GM12872 (cell line): ENCODE measurements around the gene INHBA.

Experiments
- TF ChIP-seq, protein P1 (sequence below): IDR thresholded peaks from 3 replicates; pipeline ENCODE4 v1.5.1; 2011; ENCODE audit warnings: low read depth, mild to moderate bottlenecking, low read length, moderate library complexity; ENCODE audit not compliant: insufficient read depth

Gene INHBA

DNA sequence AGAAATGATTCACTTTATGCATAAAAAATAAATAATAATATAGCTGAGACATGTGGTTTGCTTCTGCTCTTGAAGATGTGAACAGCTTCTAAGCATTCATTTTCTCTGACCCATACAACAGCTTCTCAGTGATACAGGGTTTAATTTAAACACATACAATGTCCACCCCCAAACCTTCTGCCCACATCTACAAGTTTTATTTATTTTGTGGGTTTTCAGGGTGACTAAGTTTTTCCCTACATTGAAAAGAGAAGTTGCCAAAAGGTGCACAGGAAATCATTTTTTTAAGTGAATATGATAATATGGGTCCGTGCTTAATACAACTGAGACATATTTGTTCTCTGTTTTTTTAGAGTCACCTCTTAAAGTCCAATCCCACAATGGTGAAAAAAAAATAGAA is 17.2 kb downstream of the INHBA start:
- TF ChIP-seq, protein P1, sequence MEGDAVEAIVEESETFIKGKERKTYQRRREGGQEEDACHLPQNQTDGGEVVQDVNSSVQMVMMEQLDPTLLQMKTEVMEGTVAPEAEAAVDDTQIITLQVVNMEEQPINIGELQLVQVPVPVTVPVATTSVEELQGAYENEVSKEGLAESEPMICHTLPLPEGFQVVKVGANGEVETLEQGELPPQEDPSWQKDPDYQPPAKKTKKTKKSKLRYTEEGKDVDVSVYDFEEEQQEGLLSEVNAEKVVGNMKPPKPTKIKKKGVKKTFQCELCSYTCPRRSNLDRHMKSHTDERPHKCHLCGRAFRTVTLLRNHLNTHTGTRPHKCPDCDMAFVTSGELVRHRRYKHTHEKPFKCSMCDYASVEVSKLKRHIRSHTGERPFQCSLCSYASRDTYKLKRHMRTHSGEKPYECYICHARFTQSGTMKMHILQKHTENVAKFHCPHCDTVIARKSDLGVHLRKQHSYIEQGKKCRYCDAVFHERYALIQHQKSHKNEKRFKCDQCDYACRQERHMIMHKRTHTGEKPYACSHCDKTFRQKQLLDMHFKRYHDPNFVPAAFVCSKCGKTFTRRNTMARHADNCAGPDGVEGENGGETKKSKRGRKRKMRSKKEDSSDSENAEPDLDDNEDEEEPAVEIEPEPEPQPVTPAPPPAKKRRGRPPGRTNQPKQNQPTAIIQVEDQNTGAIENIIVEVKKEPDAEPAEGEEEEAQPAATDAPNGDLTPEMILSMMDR: no peak

DNA sequence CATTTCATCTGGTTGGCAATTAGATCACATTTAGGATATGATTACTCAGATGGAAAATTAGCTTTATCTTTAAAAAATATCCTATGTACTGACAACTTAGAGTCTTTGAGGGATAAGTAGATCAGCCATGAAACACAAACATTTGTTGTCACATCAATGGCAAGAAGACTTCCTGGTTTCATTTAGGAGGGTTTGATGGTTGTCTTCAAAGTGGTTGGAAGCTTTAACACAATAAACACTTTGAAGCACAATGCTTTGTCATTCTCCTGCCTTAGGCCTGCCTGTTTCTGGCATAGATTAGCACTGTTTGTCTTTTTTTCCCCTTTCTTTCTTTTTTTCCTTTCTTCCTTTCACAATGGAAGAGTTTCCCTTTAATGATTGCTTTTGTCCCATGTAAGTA is 20.5 kb downstream of the INHBA start:
- TF ChIP-seq, protein P1: no peak

DNA sequence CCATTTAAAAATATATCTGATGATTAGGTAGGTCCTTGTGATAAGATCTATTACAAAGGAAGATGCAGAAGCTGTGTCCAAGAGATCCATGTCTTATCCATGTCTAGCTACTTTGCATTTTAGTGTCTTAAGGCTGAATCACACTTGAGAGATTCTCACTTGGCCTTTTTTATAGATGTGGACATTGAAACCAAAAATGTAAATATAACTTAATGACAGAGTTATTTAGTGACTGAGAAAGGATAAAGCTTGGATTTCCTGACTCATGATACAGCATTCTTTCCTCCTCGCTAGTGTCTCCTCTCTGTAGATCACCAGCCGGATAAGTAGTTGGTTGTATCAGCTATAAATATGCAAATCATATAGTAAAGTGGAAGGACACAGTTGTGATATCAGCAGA is 23.3 kb downstream of the INHBA start:
- TF ChIP-seq, protein P1: no peak

DNA sequence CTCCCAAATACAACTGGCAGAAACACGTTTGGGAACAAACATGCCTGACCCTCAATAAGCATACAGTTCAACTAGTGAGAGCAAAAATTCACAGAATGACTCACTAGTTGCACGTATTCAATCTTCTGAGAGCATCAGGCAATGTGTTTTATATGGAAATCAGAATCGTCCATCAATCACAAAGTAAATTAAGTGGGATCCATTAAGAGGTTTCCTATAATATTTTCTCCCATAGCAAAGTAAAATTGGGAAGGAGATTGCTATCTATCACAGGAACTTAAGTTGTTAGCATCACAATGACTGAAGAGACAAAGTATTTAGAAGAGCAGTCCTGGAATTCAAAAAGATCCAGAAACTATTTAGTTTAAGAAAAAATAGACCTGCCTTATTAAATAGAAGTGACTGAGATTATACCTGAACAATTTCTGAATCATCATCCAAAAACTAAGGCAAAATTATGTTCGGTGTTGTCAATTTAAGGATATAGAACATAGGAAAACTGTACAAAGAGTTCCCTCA is 28.3 kb downstream of the INHBA start:
- TF ChIP-seq, protein P1: no peak

DNA sequence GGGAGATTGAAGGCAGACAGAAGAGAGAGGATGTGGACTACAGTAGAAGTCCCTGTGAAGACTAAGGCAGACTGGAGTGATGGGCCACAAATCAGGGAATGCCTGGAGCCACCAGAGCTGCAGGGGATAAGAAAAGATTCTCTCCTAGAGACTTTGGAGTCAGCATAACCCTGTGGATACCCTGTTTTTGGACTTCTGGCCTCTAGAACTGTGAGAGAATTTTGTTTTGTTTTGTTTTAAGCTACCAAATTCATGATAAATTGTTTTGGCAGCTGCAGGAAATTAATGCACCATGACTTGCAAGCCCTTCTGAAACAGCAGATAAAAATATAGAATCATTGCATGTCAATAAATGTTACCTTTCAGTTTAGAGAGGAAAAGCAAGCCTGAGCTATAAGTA is 41.3 kb downstream of the INHBA start:
- TF ChIP-seq, protein P1: no peak

DNA sequence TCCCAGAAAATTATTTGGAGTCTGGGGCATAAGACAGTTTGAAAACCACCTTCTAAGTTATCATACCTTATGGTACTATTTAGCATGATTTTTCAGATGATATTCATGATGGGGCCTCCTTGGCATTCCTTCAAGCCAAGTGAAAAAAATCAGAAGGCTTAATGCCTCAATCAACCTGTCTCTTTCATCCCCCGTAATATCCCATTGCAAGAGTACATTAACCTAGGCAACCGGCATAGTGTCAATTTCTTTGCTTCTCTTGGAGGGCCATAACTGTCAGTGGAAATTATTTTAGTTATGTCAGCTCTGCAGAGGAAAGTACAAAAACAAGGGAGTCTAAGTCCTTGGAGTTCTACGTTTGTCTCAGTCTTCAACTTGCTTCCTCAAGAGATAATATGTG is 43.4 kb downstream of the INHBA start:
- TF ChIP-seq, protein P1: no peak

DNA sequence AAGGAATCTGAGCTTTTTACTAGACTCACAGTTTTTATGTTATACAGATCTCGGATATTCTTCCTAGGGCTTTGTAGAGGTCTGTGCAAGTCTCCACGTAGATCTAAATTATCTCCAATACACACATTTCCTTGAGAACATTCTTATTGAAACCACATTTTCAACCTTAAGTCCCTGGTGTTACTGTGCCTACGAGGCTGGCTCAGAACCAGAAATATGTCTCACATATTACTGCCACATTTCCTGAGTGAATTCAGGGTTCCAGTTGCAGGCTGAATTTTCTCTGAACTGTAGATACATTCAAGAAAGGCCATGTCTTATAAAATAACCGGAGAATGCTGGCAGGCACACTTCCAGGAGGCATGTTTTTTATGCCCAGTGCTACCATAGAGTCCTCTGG is 46.5 kb downstream of the INHBA start:
- TF ChIP-seq, protein P1: no peak
